ENCODE results near the gene TECTB. TPM values are rescaled to one million over a fixed set of nuclear protein-coding genes. Genes with fewer than 3 reads are reported as not detected.

Gene TECTB
- total RNA-seq, 1 experiment from 2014 or later = 0.07 TPM

- BruUV-seq (replicated peaks) = no TSS peak
- no peak for TF ChIP-seq ATF3 (IDR thresholded peaks at IDR 0.05)
- no peak for TF ChIP-seq ZFX (IDR thresholded peaks at IDR 0.05)
- no peak for TF ChIP-seq ZBTB33 (IDR thresholded peaks at IDR 0.05; ENCODE audit: extremely low read depth, insufficient replicate concordance, low read length)
- no peak for TF ChIP-seq ZNF274 (IDR thresholded peaks at IDR 0.05; ENCODE audit: low read depth, low read length)
- TF ChIP-seq EZH2phosphoT487 (IDR thresholded peaks at IDR 0.05; ENCODE audit: borderline replicate concordance) = no peak
- no peak for TF ChIP-seq MAX (IDR thresholded peaks at IDR 0.05)
- no peak for TF ChIP-seq POLR2A (IDR thresholded peaks at IDR 0.05; ENCODE audit: borderline replicate concordance, extremely low read depth, insufficient read depth, insufficient read length)
- no peak for TF ChIP-seq RAD21 (IDR thresholded peaks at IDR 0.05; ENCODE audit: low read depth)
- TF ChIP-seq FOSL1 (IDR thresholded peaks at IDR 0.05; ENCODE audit: low read depth) = no peak
- TF ChIP-seq ELF1 (IDR thresholded peaks at IDR 0.05; ENCODE audit: borderline replicate concordance, low read depth) = no peak
- no peak for TF ChIP-seq TCF7L2 (IDR thresholded peaks at IDR 0.05; ENCODE audit: borderline replicate concordance, extremely low read depth, insufficient read depth, insufficient read length)
- TF ChIP-seq CBX3 (IDR thresholded peaks at IDR 0.05; ENCODE audit: low read depth) = no peak
- Histone ChIP-seq H3K9me3 (ENCODE audit: control insufficient read depth in 1 of 2, insufficient read depth in 1 of 2, low read depth in 1 of 2, low read length in 2 of 2) (no peaks in the 10 kb centered on the region), H3K4me1 (ENCODE audit: control insufficient read depth in 1 of 2, insufficient read depth in 2 of 2, low read length in 2 of 2) (no peaks in the 10 kb centered on the region), H2AFZ (ENCODE audit: low read depth, low read length, poor library complexity, severe bottlenecking) (no peak overlapping the region), H3K27me3 (ENCODE audit: insufficient read depth, low read length) (peaks cover 4% of the 10 kb centered on the region; the same call in 1 of the 2 replicates), H3K9ac (ENCODE audit: low read length) (no peak overlapping the region), H3K4me2 (ENCODE audit: low read length) (no peak overlapping the region), H3K79me2 (ENCODE audit: insufficient read depth, low read length) (no peaks in the 10 kb centered on the region), H3K27ac (ENCODE audit: low read depth, low read length) (no peak overlapping the region), H3K4me3 (replicated peaks in 1 of 2; ENCODE audit: low read depth in 1 of 2, low read length in 2 of 2) (no peak overlapping the region), H3K36me3 (ENCODE audit: control insufficient read depth in 1 of 2, insufficient read depth in 2 of 2, low read length in 2 of 2) (no peaks in the 10 kb centered on the region), H4K20me1 (ENCODE audit: insufficient read depth) (no peaks in the 10 kb centered on the region), H3K9me2 (ENCODE audit: insufficient read depth) (no peaks in the 10 kb centered on the region)
- DNase-seq (ENCODE audit: low read depth, low spot score) (no peak), ATAC-seq (no peak)
- POLR2A ChIA-PET = no interaction called here
- CTCF ChIA-PET = no interaction called here
- RAD21 ChIA-PET (ENCODE audit: low non-redundant PET in 1 of 2, low total read pairs in 2 of 2, uncharacterized antibody in 2 of 2, unreplicated experiment in 2 of 2) = no interaction called here
- intact Hi-C loops (cut with micrococcal nuclease) = no loop called here
These were observed 5.3 kb downstream of the TECTB start for GRCh38 chr10:112288486-112288885.

Data from HCT116 (cell line).